Cardiac muscle cell (in vitro differentiated cells and primary cell): ENCODE measurements around the gene RARB. TPM values are rescaled to one million over a fixed set of nuclear protein-coding genes. Genes with fewer than 3 reads are reported as not detected.

ENCODE experiments used
- DNase-seq, 2 donors: peaks; one replicate each; pipeline versions ENCODE4 v3.0.0 to v3.0.0-alpha.2; 2010 to 2017; ENCODE audit warnings: low read depth in 1 of 2, low spot score in 1 of 2
- H3K27ac ChIP-seq: fragments of 200-600 bp; sonication (generic); 2 replicates; pipeline ENCODE4 v1.5.1; 2016
- H3K27me3 ChIP-seq: fragments of 200-600 bp; sonication (generic); 2 replicates; pipeline ENCODE4 v1.6.0; 2016; ENCODE audit warnings: control low read depth
- H3K36me3 ChIP-seq: fragments of 200-600 bp; sonication (generic); 2 replicates; pipeline ENCODE4 v1.5.1; 2016; ENCODE audit warnings: control low read depth
- H3K4me1 ChIP-seq: fragments of 200-600 bp; sonication (generic); 2 replicates; pipeline ENCODE4 v1.8.1; 2017; ENCODE audit warnings: low read depth, mild to moderate bottlenecking, mixed run types
- H3K4me3 ChIP-seq: fragments of 200-600 bp; sonication (generic); 2 replicates; pipeline ENCODE4 v1.5.1; 2016; ENCODE audit warnings: mild to moderate bottlenecking
- H3K9me3 ChIP-seq: fragments of 200-600 bp; sonication (generic); 2 replicates; pipeline ENCODE4 v1.5.1; 2017; ENCODE audit warnings: low read depth, mild to moderate bottlenecking, control low read depth
- polyA plus RNA-seq: library from polyadenylated mRNA; unstranded; fragments of >200 nt; fragmentation: Nextera tagmentation; extraction: Ambion mirVana; gene quantifications from 2 replicates; pipeline ENCODE4 v1.2.1, GENCODE V29; 2016
- total RNA-seq: library from RNA; depleted of rRNA; stranded (reverse); fragments of >200 nt; gene quantifications from 2 replicates; pipeline ENCODE4 v1.2.3, GENCODE V29; 2016
- TF ChIP-seq, protein P1 (sequence below): IDR thresholded peaks from 2 replicates; pipeline ENCODE4 v1.5.1; 2012; ENCODE audit warnings: low read depth, mild to moderate bottlenecking, low read length

RARB gene
- total and polyA plus RNA-seq, 2 experiments from 2014 or later = 22.4 to 27.2 TPM

- Histone ChIP-seq H3K36me3 (no peaks in the 10 kb centered on the region), H3K9me3 (no peaks in the 10 kb centered on the region), H3K27me3 (no peaks in the 10 kb centered on the region), H3K27ac (no peak overlapping the region), H3K4me1 (peaks cover 63% of the 10 kb centered on the region), H3K4me3 (no peak overlapping the region)
- DNase-seq = no peak
- TF ChIP-seq, protein P1, sequence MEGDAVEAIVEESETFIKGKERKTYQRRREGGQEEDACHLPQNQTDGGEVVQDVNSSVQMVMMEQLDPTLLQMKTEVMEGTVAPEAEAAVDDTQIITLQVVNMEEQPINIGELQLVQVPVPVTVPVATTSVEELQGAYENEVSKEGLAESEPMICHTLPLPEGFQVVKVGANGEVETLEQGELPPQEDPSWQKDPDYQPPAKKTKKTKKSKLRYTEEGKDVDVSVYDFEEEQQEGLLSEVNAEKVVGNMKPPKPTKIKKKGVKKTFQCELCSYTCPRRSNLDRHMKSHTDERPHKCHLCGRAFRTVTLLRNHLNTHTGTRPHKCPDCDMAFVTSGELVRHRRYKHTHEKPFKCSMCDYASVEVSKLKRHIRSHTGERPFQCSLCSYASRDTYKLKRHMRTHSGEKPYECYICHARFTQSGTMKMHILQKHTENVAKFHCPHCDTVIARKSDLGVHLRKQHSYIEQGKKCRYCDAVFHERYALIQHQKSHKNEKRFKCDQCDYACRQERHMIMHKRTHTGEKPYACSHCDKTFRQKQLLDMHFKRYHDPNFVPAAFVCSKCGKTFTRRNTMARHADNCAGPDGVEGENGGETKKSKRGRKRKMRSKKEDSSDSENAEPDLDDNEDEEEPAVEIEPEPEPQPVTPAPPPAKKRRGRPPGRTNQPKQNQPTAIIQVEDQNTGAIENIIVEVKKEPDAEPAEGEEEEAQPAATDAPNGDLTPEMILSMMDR = no peak
Observed at GRCh38 chr3:25472153-25472552, 44.1 kb downstream of the RARB start.

DNA sequence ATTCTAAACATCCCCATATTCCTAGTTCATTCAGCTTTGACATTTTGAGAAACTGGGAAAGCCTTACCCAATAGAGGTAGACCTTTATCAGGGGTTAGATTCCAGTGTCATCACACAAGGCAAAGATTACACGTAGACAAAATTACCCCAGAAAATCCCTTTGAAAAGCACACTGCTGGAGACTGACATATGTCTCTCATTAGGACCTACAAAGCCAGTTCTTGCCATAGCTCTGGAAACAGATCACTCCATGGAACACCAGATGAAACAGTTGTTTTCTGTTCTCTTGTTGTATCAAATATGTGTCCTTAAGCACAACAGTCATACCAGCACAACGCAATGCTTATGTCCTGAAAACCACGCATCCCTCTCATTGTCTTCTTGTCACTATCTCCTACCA, 44.7 kb downstream of the RARB start:
- Histone ChIP-seq H3K36me3 (no peaks in the 10 kb centered on the region), H3K9me3 (no peaks in the 10 kb centered on the region), H3K4me1 (peaks cover 63% of the 10 kb centered on the region), H3K27ac (peak overlapping the region; percentile 75), H3K27me3 (no peaks in the 10 kb centered on the region), H3K4me3 (no peak overlapping the region)
- TF ChIP-seq, protein P1 = no peak
- DNase-seq = no peak

DNA sequence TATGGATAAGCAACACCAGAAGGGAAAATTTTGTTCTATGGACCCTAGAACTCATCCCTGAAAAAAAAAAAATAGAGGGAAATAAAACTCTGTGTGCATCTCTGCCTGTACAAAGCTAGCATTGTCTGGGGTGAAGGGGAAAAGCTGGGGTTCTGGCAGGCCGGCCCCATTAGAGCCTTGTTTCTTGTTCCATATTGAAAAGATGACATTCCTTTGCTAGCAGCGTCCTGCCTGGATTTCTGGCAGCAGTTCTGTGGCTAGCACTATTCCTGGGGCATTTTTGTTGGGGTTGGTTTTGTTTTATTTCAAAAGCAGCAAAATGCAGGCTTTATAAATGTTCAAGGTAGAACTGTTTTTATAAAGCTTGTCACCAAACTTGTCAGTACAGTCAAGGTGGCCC, 45.2 kb downstream of the RARB start:
- DNase-seq = no peak
- Histone ChIP-seq H3K27me3 (no peaks in the 10 kb centered on the region), H3K27ac (peak overlapping the region; percentile 75), H3K9me3 (no peaks in the 10 kb centered on the region), H3K4me1 (peaks cover 62% of the 10 kb centered on the region), H3K36me3 (no peaks in the 10 kb centered on the region), H3K4me3 (no peak overlapping the region)
- TF ChIP-seq, protein P1 = no peak

- Histone ChIP-seq H3K4me1 (peaks cover 59% of the 10 kb centered on the region), H3K9me3 (no peaks in the 10 kb centered on the region), H3K36me3 (no peaks in the 10 kb centered on the region), H3K27me3 (no peaks in the 10 kb centered on the region), H3K4me3 (no peak overlapping the region), H3K27ac (peak overlapping the region; percentile 75)
- TF ChIP-seq, protein P1 = no peak
- no peak for DNase-seq
Observed at GRCh38 chr3:25474052-25474451, 46.0 kb downstream of the RARB start.

DNA sequence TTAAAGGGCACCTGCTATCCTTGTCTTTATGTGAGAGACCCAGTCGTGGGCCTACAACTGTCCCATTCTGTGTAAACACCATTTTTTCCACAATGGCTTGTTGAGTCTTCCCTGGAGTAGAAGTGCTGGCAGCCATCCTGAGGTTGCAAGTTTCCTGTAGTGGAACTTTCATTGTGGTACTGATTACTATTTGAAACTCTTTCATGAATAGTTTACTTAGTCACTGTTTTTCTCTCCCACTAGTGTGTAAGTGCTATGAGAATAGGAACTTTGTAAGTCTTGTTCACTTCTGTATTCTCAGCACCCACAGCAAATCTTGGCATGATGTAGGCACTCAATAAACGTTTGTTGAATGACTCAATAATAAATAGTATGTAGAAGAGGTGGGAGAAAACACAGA, 48.6 kb downstream of the RARB start:
- no peaks in the 10 kb centered on the region for H3K27me3 ChIP-seq
- H3K4me3 ChIP-seq = no peak overlapping the region
- H3K27ac ChIP-seq = no peak overlapping the region
- H3K9me3 ChIP-seq = no peaks in the 10 kb centered on the region
- peaks cover 58% of the 10 kb centered on the region for H3K4me1 ChIP-seq
- DNase-seq = peak in 1 of 2 donors; percentile 67
- no peaks in the 10 kb centered on the region for H3K36me3 ChIP-seq
- TF ChIP-seq, protein P1 = no peak
